GM23338 (cell line): Measurements from ENCODE around the gene OR2A42. TPM values are rescaled to one million over a fixed set of nuclear protein-coding genes. Genes with fewer than 3 reads are reported as not detected.
"Not testable (repeated sequence)": the region's sequence is repeated elsewhere in the genome, so short reads cannot be mapped to it uniquely, and the experiment has no call there.

Source experiments
- ATAC-seq: fragments of 200-7000 bp; cut with Tn5 transposase; 3 replicates; pipeline ENCODE4 v1.9.1; 2020
- DNase-seq: peaks from one replicate; pipeline ENCODE4 v3.0.0-alpha.2; 2015; ENCODE audit warnings: low spot score
- H2AFZ ChIP-seq: fragments of 200-600 bp; sonication (generic); 2 replicates; pipeline ENCODE4 v1.8.0; 2016; ENCODE audit warnings: antibody characterized with exemption, mild to moderate bottlenecking, moderate library complexity
- H3F3A ChIP-seq: fragments of 200-600 bp; sonication (generic); replicated peaks from 2 replicates; pipeline ENCODE4 v1.8.0; 2017; ENCODE audit warnings: antibody characterized with exemption, mixed run types, low read depth
- H3K27ac ChIP-seq: fragments of 200-600 bp; sonication (generic); 2 replicates; pipeline ENCODE4 v1.6.1; 2016; ENCODE audit warnings: low read depth
- H3K27me3 ChIP-seq: fragments of 200-600 bp; sonication (generic); 2 replicates; pipeline ENCODE4 v1.8.0; 2016; ENCODE audit warnings: mild to moderate bottlenecking, mixed run types, moderate library complexity; ENCODE audit not compliant: insufficient read depth
- H3K36me3 ChIP-seq: fragments of 200-600 bp; sonication (generic); 2 replicates; pipeline ENCODE4 v1.8.0; 2016; ENCODE audit warnings: mild to moderate bottlenecking; ENCODE audit not compliant: insufficient read depth
- H3K4me1 ChIP-seq: fragments of 200-600 bp; sonication (generic); 2 replicates; pipeline ENCODE4 v1.8.0; 2016; ENCODE audit warnings: mild to moderate bottlenecking, moderate library complexity; ENCODE audit not compliant: insufficient read depth
- H3K4me2 ChIP-seq: fragments of 200-600 bp; sonication (generic); 2 replicates; pipeline ENCODE4 v1.7.1; 2017; ENCODE audit warnings: mixed run types
- H3K4me3 ChIP-seq: fragments of 200-600 bp; sonication (generic); 2 replicates; pipeline ENCODE4 v1.6.1; 2016; ENCODE audit warnings: mixed run types
- H3K79me2 ChIP-seq: fragments of 200-600 bp; sonication (generic); replicated peaks from 2 replicates; pipeline ENCODE4 v1.8.0; 2017; ENCODE audit warnings: mild to moderate bottlenecking; ENCODE audit not compliant: insufficient read depth
- H3K9me2 ChIP-seq: fragments of 200-600 bp; sonication (generic); 2 replicates; pipeline ENCODE4 v1.8.0; 2017; ENCODE audit not compliant: insufficient read depth
- H4K20me1 ChIP-seq: fragments of 200-600 bp; sonication (generic); replicated peaks from 2 replicates; pipeline ENCODE4 v1.8.0; 2017; ENCODE audit warnings: mild to moderate bottlenecking; ENCODE audit not compliant: insufficient read depth
- H3K27ac Mint-ChIP-seq: 2 replicates; pipeline ENCODE4 v1.8.0; 2020; ENCODE audit warnings: inconsistent platforms, mild to moderate bottlenecking, moderate library complexity, mixed read lengths
- H3K27me3 Mint-ChIP-seq: 3 replicates; pipeline ENCODE4 v1.8.0; 2022; ENCODE audit warnings: low read depth, mild to moderate bottlenecking, moderate library complexity, mixed read lengths, inconsistent platforms; ENCODE audit not compliant: insufficient read depth, poor library complexity
- H3K36me3 Mint-ChIP-seq: 3 replicates; pipeline ENCODE4 v1.8.0; 2021; ENCODE audit warnings: low read depth, mild to moderate bottlenecking, inconsistent platforms, moderate library complexity, mixed read lengths
- H3K4me1 Mint-ChIP-seq: 3 replicates; pipeline ENCODE4 v1.8.0; 2020; ENCODE audit warnings: mild to moderate bottlenecking, inconsistent platforms, mixed read lengths
- H3K4me3 Mint-ChIP-seq: 3 replicates; pipeline ENCODE4 v1.8.0; 2021; ENCODE audit warnings: moderate library complexity, mild to moderate bottlenecking, inconsistent platforms, mixed read lengths
- H3K9me3 Mint-ChIP-seq: 3 replicates; pipeline ENCODE4 v1.8.0; 2020; ENCODE audit warnings: moderate library complexity, mild to moderate bottlenecking, inconsistent platforms, mixed read lengths
- long read RNA-seq: library from polyadenylated mRNA; unstranded; transcript quantifications from one replicate; pipeline ENCODE4 v2.0.0, GENCODE V29; 2020; ENCODE audit not compliant: unreplicated experiment
- polyA plus RNA-seq: library from polyadenylated mRNA; unstranded; fragments of >200 nt; fragmentation: Nextera tagmentation; extraction: Ambion mirVana; gene quantifications from 2 replicates; pipeline ENCODE4 v1.2.1, GENCODE V29; 2016
- total RNA-seq: library from RNA; depleted of rRNA; stranded (reverse); fragments of >200 nt; shearing (Covaris generic); gene quantifications from 2 replicates; pipeline ENCODE4 v1.2.3, GENCODE V29; 2014; rRNA removed

Gene OR2A42, protein sequence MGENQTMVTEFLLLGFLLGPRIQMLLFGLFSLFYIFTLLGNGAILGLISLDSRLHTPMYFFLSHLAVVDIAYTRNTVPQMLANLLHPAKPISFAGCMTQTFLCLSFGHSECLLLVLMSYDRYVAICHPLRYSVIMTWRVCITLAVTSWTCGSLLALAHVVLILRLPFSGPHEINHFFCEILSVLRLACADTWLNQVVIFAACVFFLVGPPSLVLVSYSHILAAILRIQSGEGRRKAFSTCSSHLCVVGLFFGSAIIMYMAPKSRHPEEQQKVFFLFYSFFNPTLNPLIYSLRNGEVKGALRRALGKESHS
- total RNA-seq (0.27 and 0.28 TPM in 2 replicates), polyA plus RNA-seq (1.8 and 2.1 TPM in 2 replicates)
- long read RNA-seq, result 0 reads

DNA sequence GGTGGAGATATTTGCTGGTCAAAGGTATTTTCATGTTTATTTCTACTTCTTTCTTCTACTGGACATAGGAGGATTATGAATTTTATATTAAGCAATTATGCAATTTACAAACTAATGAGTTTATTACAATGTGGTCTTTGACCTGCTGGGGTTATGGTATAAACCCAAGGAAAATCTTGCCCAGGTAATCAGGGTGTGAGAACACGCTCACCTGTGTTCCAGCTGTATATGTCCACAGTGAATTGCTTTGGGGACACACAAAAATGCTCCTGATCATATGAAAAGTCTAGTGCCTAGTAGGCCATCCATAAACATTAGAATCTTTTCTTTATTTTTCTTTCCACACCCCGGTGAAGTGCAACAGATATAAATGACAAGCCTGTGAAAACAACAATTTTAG, at the start of gene OR2A42:
Gene OR2A42, minus strand, starts transcription at position 241 of the 400 bp plus-strand sequence. CDS start 6,762 bp downstream, outside the sequence.
- not testable (repeated sequence) for H3K27me3 ChIP-seq, H3K4me1 ChIP-seq, H3K9me3 Mint-ChIP-seq, H3K27me3 Mint-ChIP-seq, H3K36me3 ChIP-seq, H4K20me1 ChIP-seq, H3K9me2 ChIP-seq, H3K4me2 ChIP-seq, H3K36me3 Mint-ChIP-seq, H2AFZ ChIP-seq, H3K79me2 ChIP-seq, H3K4me3 ChIP-seq, ATAC-seq, H3K27ac ChIP-seq, H3F3A ChIP-seq, H3K4me1 Mint-ChIP-seq, H3K27ac Mint-ChIP-seq, DNase-seq, H3K4me3 Mint-ChIP-seq

DNA sequence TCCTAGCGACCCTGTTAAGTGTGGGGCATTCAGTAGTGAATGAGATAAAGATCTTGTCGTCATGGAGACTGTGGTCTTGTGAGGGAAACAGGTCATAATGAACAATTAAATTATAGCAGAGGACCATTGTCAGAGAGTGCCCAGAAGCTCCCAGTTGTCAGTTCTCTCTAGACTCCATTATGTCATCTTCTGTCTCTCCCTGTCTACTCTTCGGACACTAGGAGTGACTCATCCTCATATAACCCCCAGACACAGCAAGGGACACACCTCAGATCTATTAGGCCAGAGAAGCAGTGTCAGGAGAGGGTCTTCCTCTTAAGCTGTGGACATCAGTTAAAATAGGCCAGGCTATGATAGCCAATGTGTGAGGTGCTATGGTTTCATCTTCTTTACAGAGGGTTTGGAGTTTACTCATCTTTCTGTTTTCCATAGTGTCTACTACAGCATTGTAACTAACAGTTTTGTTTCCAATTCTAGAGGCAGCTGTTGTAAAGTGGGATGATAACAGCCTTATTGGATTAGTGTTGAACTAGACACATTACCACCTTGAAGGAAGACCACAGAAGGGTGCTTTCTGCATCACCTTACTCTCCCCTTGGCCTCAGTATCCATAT, 47.9 kb upstream of the OR2A42 start:
- not testable (repeated sequence) for ATAC-seq, H2AFZ ChIP-seq, DNase-seq, H4K20me1 ChIP-seq, H3K4me3 Mint-ChIP-seq, H3K4me1 Mint-ChIP-seq, H3K27ac Mint-ChIP-seq, H3K36me3 Mint-ChIP-seq, H3K36me3 ChIP-seq, H3F3A ChIP-seq, H3K9me2 ChIP-seq, H3K27me3 ChIP-seq, H3K27ac ChIP-seq, H3K79me2 ChIP-seq, H3K27me3 Mint-ChIP-seq, H3K4me2 ChIP-seq, H3K4me3 ChIP-seq, H3K4me1 ChIP-seq, H3K9me3 Mint-ChIP-seq

DNA sequence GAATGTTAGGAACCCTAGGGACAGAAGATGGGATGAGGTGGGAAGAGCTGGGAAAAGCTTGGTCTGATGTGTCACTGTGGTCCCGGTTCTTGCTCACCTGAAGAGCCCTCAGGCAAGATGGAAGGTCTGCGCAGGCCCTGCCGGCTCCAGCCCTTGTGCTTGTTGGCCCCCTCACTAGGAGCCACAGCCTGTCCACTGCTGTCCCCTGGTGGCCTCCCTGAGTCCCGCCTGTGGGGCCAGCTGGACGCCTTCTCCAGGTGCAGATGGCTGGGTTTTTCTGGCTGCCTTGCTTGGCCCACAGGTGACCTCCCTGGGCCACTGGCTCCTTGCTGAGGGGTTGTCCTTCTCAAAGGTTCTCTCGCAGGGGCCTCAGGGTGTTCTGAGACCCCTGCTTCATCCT, 44.3 kb upstream of the OR2A42 start:
- not testable (repeated sequence) for H3K27ac ChIP-seq, H3K4me3 ChIP-seq, H3K27me3 Mint-ChIP-seq, H3K9me2 ChIP-seq, H3K36me3 ChIP-seq, H3F3A ChIP-seq, H3K4me1 Mint-ChIP-seq, H3K4me2 ChIP-seq, H3K27ac Mint-ChIP-seq, H2AFZ ChIP-seq, H3K4me1 ChIP-seq, H3K9me3 Mint-ChIP-seq, H3K4me3 Mint-ChIP-seq, DNase-seq, H3K79me2 ChIP-seq, H3K27me3 ChIP-seq, H3K36me3 Mint-ChIP-seq, H4K20me1 ChIP-seq
- peak; percentile 79 for ATAC-seq

DNA sequence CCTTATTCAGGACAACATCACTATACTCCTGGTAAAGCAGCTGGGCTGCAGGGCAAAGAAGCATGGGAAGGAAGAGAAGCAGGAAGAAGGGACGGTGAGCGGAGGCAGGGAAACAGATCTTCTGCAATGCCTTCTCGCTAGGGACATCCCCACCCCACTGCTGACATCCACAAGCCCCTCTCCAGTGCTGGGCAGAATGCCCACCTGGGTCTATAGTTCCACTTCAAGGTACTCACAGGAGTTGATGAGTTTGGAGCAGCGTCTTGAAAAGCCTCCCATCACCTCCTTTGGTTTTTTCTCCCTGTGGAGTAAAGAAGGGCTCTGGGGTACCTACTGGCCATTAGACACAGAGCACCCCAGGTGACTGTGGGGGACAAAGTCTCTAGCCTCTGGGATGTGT, 43.1 kb upstream of the OR2A42 start:
- not testable (repeated sequence) for DNase-seq, H3K4me1 Mint-ChIP-seq, H4K20me1 ChIP-seq, H3F3A ChIP-seq, H3K4me2 ChIP-seq, H2AFZ ChIP-seq, H3K4me1 ChIP-seq, H3K27me3 Mint-ChIP-seq, H3K27me3 ChIP-seq, H3K9me2 ChIP-seq, H3K36me3 ChIP-seq, ATAC-seq, H3K4me3 ChIP-seq, H3K27ac ChIP-seq, H3K27ac Mint-ChIP-seq, H3K4me3 Mint-ChIP-seq, H3K36me3 Mint-ChIP-seq, H3K79me2 ChIP-seq, H3K9me3 Mint-ChIP-seq

DNA sequence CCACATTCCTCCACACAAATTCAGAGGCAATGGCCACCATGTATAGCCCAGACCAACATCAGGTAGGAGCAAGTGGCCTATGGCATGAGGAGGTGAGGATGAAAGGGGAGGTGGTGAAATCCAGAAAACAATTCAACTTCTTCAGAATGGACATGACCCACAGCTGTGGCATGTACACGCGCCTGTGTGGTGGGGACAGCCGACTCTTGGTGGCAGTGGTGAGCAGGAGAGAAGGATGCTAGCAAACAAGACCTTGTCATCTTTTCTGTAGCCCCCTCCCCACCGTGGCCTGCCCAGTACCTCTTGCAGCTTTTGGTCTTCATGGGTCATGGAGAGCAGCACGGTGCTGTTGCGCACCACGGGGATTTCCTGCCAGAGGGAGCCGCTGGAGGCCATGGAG, 42.6 kb upstream of the OR2A42 start:
- not testable (repeated sequence) for H3K27ac ChIP-seq, H3K79me2 ChIP-seq, H3K9me2 ChIP-seq, H4K20me1 ChIP-seq, H3K4me1 ChIP-seq, H3K4me3 Mint-ChIP-seq, H3F3A ChIP-seq, H3K36me3 ChIP-seq, DNase-seq, H3K27me3 ChIP-seq, H3K27me3 Mint-ChIP-seq, H3K9me3 Mint-ChIP-seq, H2AFZ ChIP-seq, H3K4me2 ChIP-seq, H3K4me1 Mint-ChIP-seq, H3K27ac Mint-ChIP-seq, H3K36me3 Mint-ChIP-seq, H3K4me3 ChIP-seq
- ATAC-seq, result peak; percentile 41

DNA sequence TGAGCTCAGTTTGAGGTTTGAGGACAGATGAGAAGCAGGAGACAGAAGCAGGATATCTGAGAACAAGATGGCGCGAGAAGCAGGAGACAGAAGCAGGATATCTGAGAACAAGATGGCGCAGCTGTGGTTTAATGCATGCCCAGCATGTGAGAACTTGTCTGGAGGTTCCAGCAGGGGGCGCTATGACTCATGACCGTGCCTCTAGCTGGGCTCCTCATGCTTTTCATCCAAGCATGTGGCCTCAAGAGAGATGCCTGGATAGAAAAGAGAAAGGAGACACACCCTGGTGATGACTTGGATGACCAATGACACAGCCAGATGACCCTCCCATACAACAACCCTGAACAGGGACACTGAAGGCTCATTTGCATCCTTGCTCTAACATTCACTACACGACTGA, 40.6 kb upstream of the OR2A42 start:
- not testable (repeated sequence) for H3K4me1 Mint-ChIP-seq, H3K27me3 Mint-ChIP-seq, H2AFZ ChIP-seq, H3F3A ChIP-seq, H3K4me3 ChIP-seq, H3K4me2 ChIP-seq, H3K4me3 Mint-ChIP-seq, H3K9me2 ChIP-seq, H3K4me1 ChIP-seq, H3K79me2 ChIP-seq, H3K36me3 ChIP-seq, H3K27ac ChIP-seq, H3K27ac Mint-ChIP-seq, H4K20me1 ChIP-seq, H3K9me3 Mint-ChIP-seq, DNase-seq, H3K27me3 ChIP-seq
- ATAC-seq, result peak; percentile 59
- peaks cover 14% of the 10 kb centered on the region for H3K36me3 Mint-ChIP-seq
